Endodermal cell (in vitro differentiated cells): Measurements from ENCODE around the gene BBX. TPM values are rescaled to one million over a fixed set of nuclear protein-coding genes. Genes with fewer than 3 reads are reported as not detected.

Experiments used
- DNase-seq: peaks from one replicate; pipeline ENCODE4 v3.0.0-alpha.2; 2017
- H3K27ac ChIP-seq: 2 replicates; pipeline ENCODE4 v1.5.1; 2013; ENCODE audit warnings: mild to moderate bottlenecking, low read depth, low read length, moderate library complexity
- H3K27me3 ChIP-seq: 2 replicates; pipeline ENCODE4 v1.6.1; 2013; ENCODE audit warnings: mild to moderate bottlenecking, low read length, moderate library complexity; ENCODE audit not compliant: insufficient read depth, control insufficient read depth, poor library complexity, severe bottlenecking
- H3K36me3 ChIP-seq: 2 replicates; pipeline ENCODE4 v1.7.0; 2013; ENCODE audit warnings: mild to moderate bottlenecking, low read length, moderate library complexity; ENCODE audit not compliant: control insufficient read depth, insufficient read depth
- H3K4me1 ChIP-seq: one replicate; pipeline ENCODE4 v1.7.0; 2013; ENCODE audit warnings: low read length; ENCODE audit not compliant: control insufficient read depth, insufficient read depth
- H3K4me3 ChIP-seq: 2 replicates; pipeline ENCODE4 v1.5.1; 2013; ENCODE audit warnings: mild to moderate bottlenecking, low read length, moderate library complexity
- H3K9ac ChIP-seq: 2 replicates; pipeline ENCODE4 v1.6.1; 2013; ENCODE audit warnings: mild to moderate bottlenecking, low read length, moderate library complexity; ENCODE audit not compliant: poor library complexity, severe bottlenecking; ENCODE audit errors: extremely low read depth
- H3K9me3 ChIP-seq: 2 replicates; pipeline ENCODE4 v1.6.1; 2013; ENCODE audit warnings: mild to moderate bottlenecking, low read length, moderate library complexity; ENCODE audit not compliant: control insufficient read depth
- H3K27ac Mint-ChIP-seq: 2 replicates; pipeline ENCODE4 v1.8.0; 2020; ENCODE audit warnings: mixed read lengths
- H3K27me3 Mint-ChIP-seq: 2 replicates; pipeline ENCODE4 v1.8.0; 2021; ENCODE audit warnings: mild to moderate bottlenecking, mixed read lengths; ENCODE audit not compliant: insufficient read depth
- H3K36me3 Mint-ChIP-seq: 2 replicates; pipeline ENCODE4 v1.8.0; 2020; ENCODE audit warnings: low read depth, mixed read lengths
- H3K4me1 Mint-ChIP-seq: 2 replicates; pipeline ENCODE4 v1.8.0; 2020; ENCODE audit warnings: mixed read lengths
- H3K4me3 Mint-ChIP-seq: 2 replicates; pipeline ENCODE4 v1.8.0; 2020; ENCODE audit warnings: mild to moderate bottlenecking, moderate library complexity, mixed read lengths
- H3K9me3 Mint-ChIP-seq: 2 replicates; pipeline ENCODE4 v1.8.0; 2020; ENCODE audit warnings: mild to moderate bottlenecking, mixed read lengths
- CTCF ChIP-seq: fragments of 200-600 bp; sonication (generic); conservative IDR thresholded peaks from 2 replicates; pipeline ENCODE4 v1.5.0; 2021; ENCODE audit warnings: antibody characterized with exemption, mild to moderate bottlenecking
- WGBS, 2 experiments: methylation state at CpG; one replicate each; pipeline versions ENCODE4 v1.1.5 to v1.1.7; 2013; ENCODE audit warnings: missing lambda C conversion rate in 2 of 2, mixed read lengths in 1 of 2; ENCODE audit not compliant: insufficient coverage in 1 of 2, insufficient read length in 1 of 2; 5-methylcytosine and 5-hydroxymethylcytosine counted together
- total RNA-seq, 2 donors: library from RNA; stranded (reverse); fragmentation: NEBNext Ultra II Directional in 1 of 2; extraction: Animal tissue kit (Norgen Biotek cat#: 25700) in 1 of 2; gene quantifications; 2 replicates in 1 of 2; 3 replicates in 1 of 2; pipeline ENCODE4 v1.2.1, GENCODE V29; 2021

Gene BBX
- total RNA-seq, 2 donors from 2014 or later, result 34.2 to 41.2 TPM

GRCh38 chr3:107791027-107791426 lies 268.3 kb downstream of the BBX start:
- Histone ChIP-seq H3K4me3 (no peak overlapping the region), H3K27ac (no peak overlapping the region), H3K9me3 (no peaks in the 10 kb centered on the region), H3K4me1 (no peaks in the 10 kb centered on the region), H3K27me3 (no peaks in the 10 kb centered on the region), H3K9ac (no peak overlapping the region), H3K36me3 (peaks cover 35% of the 10 kb centered on the region)
- no peak for DNase-seq
- TF ChIP-seq CTCF, result no peak
- WGBS, 2 experiments, result 100% methylated on average over 1 of the region's 1 CpG; no CpG with 5 or more reads in 1 of the 2 experiments
- no peaks in the 10 kb centered on the region for H3K27me3 Mint-ChIP-seq
- H3K9me3 Mint-ChIP-seq, result no peaks in the 10 kb centered on the region
- H3K4me3 Mint-ChIP-seq, result no peak overlapping the region
- no peak overlapping the region for H3K27ac Mint-ChIP-seq
- peaks cover 10% of the 10 kb centered on the region for H3K36me3 Mint-ChIP-seq
- H3K4me1 Mint-ChIP-seq, result no peaks in the 10 kb centered on the region

- H3K9me3 ChIP-seq, result no peaks in the 10 kb centered on the region
- H3K4me1 ChIP-seq, result no peaks in the 10 kb centered on the region
- Mint-ChIP-seq H3K36me3 (peaks cover 8% of the 10 kb centered on the region), H3K4me1 (no peaks in the 10 kb centered on the region), H3K27ac (no peak overlapping the region), H3K27me3 (no peaks in the 10 kb centered on the region), H3K9me3 (no peaks in the 10 kb centered on the region), H3K4me3 (no peak overlapping the region)
- no peak for TF ChIP-seq CTCF
- no peaks in the 10 kb centered on the region for H3K27me3 ChIP-seq
- H3K27ac ChIP-seq, result no peak overlapping the region
- peaks cover 30% of the 10 kb centered on the region for H3K36me3 ChIP-seq
- 95 to 97% methylated on average over 7 of the region's 7 CpGs for WGBS, 2 experiments
- no peak overlapping the region for H3K4me3 ChIP-seq
- no peak overlapping the region for H3K9ac ChIP-seq
- no peak for DNase-seq
Observed at GRCh38 chr3:107791450-107791849, 268.7 kb downstream of the BBX start.

GRCh38 chr3:107794664-107795443 lies 272.1 kb downstream of the BBX start:
- no peaks in the 10 kb centered on the region for H3K4me1 ChIP-seq
- H3K9ac ChIP-seq, result no peak overlapping the region
- Mint-ChIP-seq H3K27me3 (no peaks in the 10 kb centered on the region), H3K4me3 (no peak overlapping the region), H3K27ac (no peak overlapping the region), H3K36me3 (peaks cover 19% of the 10 kb centered on the region), H3K4me1 (no peaks in the 10 kb centered on the region), H3K9me3 (no peaks in the 10 kb centered on the region)
- no peak overlapping the region for H3K27ac ChIP-seq
- no peak for DNase-seq
- no peak overlapping the region for H3K4me3 ChIP-seq
- peak; percentile 59 for TF ChIP-seq CTCF
- H3K9me3 ChIP-seq, result no peaks in the 10 kb centered on the region
- H3K27me3 ChIP-seq, result no peaks in the 10 kb centered on the region
- WGBS, 2 experiments, result 95 to 96% methylated on average over 6 to 8 of the region's 8 CpGs
- H3K36me3 ChIP-seq, result peaks cover 36% of the 10 kb centered on the region
